Stimulated activated CD4-positive, alpha-beta T cell treated with anti-CD3 and anti-CD28 coated beads, Interleukin-15, amount 100 ng/mL, for 24 hours (primary cell): ENCODE data around the gene CTSD.

Source experiments
- DNase-seq: peaks from one replicate; pipeline ENCODE4 v3.0.0-alpha.2; 2020

The CTSD gene

GRCh38 chr11:1742869-1743584, 20.7 kb downstream of the CTSD start:
- no peak for DNase-seq

DNA sequence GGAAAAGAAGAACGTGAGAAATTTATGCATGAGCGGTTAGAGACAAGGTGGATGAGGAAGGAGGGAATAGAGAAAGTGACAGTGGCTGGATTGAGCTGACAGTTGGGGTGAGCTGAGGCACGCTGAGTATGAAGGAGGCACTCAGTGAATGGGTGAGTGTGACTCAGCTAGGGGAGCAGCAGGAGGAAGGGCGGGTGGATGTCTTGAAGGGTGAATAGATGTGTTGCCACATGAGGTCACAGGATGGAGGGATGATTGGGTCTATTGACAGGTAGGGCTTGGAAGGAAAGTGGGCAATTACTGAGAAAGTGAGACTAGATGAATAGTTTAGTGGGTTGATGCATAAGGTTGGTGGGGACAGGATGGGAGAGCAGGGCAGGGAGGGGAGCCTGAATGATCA, 21.4 kb downstream of the CTSD start:
- no peak for DNase-seq

DNA sequence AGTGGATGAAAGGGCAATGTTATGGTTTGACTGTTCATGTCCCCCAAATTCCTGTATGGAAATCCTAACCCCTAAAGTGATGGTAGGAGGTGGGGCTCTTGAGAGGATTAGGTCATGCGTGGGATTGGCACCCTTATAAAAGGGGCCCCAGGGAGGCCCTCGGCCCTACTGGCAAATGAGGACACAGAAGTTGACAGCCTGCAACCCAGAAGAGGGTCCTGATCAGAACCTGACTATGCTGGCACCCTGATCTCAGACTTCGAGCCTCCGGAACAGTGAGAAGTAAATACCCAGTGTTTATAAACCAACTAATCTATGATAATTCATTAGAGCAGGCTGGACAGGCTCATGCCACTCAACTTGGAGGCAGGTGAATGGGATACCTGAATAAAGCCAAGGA, 22.0 kb downstream of the CTSD start:
- no peak for DNase-seq

- DNase-seq = no peak
Observed at GRCh38 chr11:1740786-1741530, 22.8 kb downstream of the CTSD start.

GRCh38 chr11:1739576-1739975, 24.2 kb downstream of the CTSD start:
- DNase-seq = no peak

DNA sequence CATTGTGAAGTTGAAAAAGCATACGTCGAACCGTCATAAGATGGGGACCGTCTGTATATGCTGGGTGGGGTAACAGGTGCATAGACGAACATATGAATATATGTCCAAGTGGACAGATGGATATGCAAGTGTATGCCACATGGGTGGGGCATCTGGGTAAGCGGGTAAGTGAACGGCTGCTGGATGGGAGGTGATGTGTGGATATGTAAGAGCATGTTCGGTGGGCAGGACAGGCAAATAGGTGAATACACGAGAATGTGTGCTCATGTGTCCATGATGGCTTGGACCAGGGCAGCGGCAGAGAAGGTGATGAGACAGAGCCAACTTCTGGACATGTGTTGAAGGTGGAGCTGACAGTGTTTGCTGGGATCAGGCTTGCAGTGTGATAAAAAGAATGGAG, 25.3 kb downstream of the CTSD start:
- DNase-seq = no peak

DNA sequence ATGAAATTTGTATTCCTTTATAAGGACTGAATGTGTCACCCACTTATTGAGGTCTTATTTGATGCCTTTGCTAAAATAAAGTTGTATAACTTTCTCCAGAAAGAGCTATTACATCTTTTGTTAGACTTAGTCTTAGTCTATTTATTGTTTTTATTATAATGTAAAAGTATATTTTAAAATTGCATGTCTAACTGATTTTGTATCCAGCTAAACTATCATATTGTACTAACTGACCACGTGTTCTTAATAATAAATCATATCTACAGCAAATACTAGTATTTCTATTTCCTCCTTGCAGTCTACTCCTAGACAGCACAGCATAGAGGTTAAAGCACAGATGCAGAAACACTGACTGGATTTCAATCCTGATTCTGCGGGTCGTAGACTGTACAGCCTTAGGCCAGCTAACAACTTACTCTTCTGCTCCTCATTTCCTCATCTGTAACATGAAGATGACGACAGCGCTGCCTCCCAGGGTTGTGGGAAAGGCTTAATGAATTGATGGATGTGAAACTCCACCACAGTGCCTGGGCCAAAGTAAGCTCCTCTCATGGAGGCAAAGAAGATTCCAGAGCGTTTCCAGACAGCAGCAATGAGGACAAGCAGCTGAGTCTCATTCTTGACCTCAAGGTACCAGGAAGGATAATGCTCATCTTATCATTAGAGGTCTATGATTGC, 26.5 kb downstream of the CTSD start:
- DNase-seq = no peak

- no peak for DNase-seq
Observed at GRCh38 chr11:1736447-1736992, 27.2 kb downstream of the CTSD start.

GRCh38 chr11:1735271-1735670, 28.5 kb downstream of the CTSD start:
- DNase-seq = no peak

DNA sequence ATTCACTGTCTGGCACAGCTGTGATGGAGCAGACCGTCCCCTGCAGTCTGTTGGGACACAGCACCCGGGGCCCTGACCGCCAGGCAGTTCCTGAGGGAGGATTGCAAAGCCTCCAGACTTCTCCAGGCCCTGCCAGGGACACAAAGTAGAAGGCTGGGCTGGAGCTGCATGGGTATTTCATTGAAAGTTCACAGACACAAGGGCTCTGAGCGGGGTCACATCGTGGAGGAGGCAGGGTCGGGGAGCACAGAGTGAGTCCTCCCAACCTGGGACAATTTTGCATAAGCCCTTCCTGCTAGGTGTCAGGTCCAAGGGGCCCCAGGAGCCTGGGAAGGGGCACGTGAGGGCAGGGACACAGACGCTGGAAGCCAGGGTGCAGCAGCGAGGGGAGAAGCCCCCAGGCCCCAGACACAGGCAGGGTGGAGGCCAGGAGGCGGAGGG, 29.1 kb downstream of the CTSD start:
- no peak for DNase-seq

DNA sequence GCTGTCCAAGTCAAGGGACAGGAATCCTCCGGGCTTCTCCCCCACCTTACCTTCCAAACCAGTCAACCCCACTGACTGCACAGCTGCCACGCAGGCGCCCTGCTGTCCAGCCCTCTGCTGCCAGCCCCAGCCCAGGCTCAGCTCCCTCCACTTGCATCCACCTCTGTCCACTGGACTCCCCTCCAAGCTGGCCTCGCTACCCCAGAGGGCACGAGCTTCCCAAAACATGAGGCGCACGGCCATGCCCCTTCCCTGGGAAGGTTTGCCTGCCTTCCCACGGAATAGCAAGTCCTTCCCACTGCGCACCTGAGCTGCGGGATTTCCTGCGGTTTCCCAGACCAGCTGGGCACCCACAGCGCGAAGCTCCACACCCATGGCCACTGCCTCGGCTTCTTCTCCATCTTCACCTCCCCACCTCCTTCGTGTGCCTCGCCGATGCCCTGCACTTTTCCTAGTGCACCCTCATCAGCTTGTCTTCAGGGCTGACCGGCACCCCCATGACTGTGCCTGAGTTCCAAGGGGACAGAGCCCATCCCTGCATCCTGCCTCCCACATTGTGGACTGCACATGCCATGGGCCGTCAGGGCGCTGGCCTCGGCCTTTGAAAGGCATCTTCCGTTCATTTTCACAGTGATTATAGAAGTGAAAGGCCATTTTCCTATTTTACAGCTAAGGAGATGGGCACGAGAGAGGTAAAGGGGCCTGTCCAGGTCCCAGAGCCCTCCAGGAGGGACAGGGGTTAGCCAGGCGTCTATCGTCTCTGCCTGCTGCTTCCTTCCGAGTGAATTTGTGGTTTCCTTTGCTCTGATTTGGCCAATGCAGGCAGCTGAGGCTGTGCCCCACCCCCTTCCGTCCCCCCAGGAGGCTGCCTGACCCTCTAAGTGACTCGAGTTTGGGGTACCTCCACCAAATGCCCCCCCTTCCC, 29.7 kb downstream of the CTSD start:
- DNase-seq = no peak

- no peak for DNase-seq
Observed at GRCh38 chr11:1733009-1733715, 30.6 kb downstream of the CTSD start.

DNA sequence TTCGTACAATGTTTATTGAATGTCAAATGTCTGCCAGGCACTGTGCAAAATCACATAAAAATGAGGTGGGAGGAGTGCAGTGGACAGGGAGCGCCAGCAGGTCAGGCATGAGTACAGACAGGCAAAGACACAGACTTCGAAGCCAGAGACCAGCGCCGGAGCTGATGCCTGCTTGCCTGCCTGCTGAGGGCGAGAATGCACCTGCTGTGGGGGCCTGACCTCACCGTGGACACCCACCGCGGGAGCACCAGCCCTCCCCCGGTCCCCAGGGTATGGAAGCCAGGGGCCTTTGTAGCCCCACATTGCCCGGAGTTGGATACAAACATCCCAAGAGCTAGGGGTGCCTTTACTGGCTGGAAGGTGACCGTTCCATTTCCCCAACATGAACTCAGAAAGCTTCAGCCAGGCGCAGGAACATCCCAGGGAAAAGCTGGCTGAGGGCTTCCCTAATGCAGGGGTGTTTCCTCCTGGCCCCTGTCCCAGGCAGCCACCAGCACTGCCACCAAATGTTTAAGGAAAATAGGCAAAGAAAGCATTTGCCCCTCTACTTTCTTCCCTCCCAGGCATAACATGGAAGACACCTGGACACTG, 31.2 kb downstream of the CTSD start:
- DNase-seq = no peak

DNA sequence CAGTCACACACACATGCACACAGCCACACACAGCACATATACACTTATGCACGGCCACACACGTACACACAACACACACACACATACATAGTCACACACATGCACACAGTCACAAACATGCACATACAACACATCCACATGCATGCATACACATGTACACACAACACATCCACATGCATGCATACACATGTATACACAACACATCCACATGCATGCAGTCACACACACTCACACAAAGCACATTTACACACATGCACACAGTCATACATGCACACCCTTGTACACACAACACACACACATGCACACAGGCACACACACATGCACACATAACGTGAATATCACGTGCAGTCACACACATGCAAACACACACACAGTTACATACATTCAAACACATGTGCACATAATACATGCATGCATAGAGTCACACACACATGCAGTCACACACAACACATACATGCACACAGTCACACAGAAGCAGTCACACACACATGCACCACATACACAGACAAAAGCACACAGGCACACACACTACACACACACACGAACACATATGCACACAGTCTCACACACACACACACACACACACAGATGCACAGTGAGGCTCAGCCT, 32.2 kb downstream of the CTSD start:
- no peak for DNase-seq

GRCh38 chr11:1730059-1730629, 33.6 kb downstream of the CTSD start:
- DNase-seq = no peak

DNA sequence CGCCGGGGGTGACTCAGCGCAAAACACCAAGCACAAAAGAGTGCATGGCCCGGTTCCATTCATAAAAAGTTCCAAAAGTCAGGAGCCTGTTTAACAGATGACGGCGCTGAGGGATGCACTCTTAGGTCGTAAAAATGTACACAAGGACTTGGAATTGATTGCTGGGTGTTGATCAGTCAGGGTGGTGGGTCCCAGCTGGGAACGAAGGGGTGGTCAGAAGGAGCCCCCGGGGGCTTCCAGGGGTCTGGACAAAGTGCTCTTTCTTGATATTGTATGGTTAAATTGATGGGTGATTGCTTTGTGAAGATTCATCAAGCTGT, 34.1 kb downstream of the CTSD start:
- DNase-seq = no peak

- no peak for DNase-seq
Observed at GRCh38 chr11:1728931-1729691, 34.6 kb downstream of the CTSD start.

DNA sequence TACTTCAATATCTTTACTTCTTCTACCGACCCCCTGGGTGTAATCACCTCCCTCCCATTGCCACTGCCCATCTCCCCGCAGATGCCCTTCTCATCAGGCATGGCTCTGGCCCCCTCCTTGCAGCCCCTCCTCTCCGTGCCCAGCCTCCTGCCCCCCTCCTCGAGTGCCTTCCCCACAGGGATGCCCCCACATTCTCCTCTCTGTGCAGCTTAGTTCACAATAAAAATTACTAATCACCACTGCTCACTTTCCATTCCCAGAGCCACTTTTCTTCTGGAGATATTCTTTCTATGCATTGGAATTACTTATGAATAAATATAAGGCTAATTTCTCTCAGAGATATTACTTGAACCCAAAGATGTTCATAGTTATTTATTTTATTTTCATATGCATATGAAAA, 35.4 kb downstream of the CTSD start:
- no peak for DNase-seq

DNA sequence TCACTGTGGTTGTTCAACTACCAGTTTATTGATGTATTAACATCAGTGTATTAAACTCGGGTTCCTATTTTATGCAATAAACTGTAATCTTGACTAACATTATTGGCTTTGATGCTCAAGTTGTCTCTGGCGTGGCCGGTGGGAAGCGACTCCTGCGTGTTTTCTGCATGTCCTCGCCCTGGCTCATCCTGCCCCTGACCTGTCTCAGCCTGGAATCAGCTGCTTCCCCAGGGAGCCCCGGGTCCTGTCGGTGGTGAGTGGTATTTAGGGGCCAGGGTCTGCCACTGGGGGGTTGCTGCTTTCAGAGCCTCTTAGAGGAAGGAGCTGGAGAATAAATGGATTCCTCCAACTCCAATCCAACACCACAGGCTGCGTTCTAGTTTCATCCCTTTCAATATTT, 35.9 kb downstream of the CTSD start:
- no peak for DNase-seq

- DNase-seq = no peak
Observed at GRCh38 chr11:1727096-1727690, 36.5 kb downstream of the CTSD start.
